ENCODE data around the gene MKI67.
A peak's percentile ranks its signal among the peaks of the same experiment; 100 is the strongest.
"Not testable (repeated sequence)": the region's sequence is repeated elsewhere in the genome, so short reads cannot be mapped to it uniquely, and the experiment has no call there.

MKI67 gene

GRCh38 chr10:128125944-128126764 is at the start of gene MKI67:
MKI67 (minus strand) TSS chr10:128126423; CDS start chr10:128125667, 756 bp downstream.
- peak; percentile 83 for DNase-seq

GRCh38 chr10:128174581-128175559 is 48.6 kb upstream of the MKI67 start:
- no peak for DNase-seq

GRCh38 chr10:128173386-128173785 is 47.2 kb upstream of the MKI67 start:
- no peak for DNase-seq

- DNase-seq, result no peak
These were observed 46.5 kb upstream of the MKI67 start for GRCh38 chr10:128172756-128173155.

- DNase-seq, result no peak
These were observed 43.7 kb upstream of the MKI67 start for GRCh38 chr10:128169811-128170379.

GRCh38 chr10:128167926-128168520 is 41.8 kb upstream of the MKI67 start:
- DNase-seq, result no peak

- not testable (repeated sequence) for DNase-seq
These were observed 40.9 kb upstream of the MKI67 start for GRCh38 chr10:128167123-128167522.

GRCh38 chr10:128166151-128166550 is 39.9 kb upstream of the MKI67 start:
- DNase-seq, result no peak

GRCh38 chr10:128165536-128165935 is 39.3 kb upstream of the MKI67 start:
- no peak for DNase-seq

GRCh38 chr10:128163701-128164100 is 37.5 kb upstream of the MKI67 start:
- no peak for DNase-seq

- DNase-seq, result no peak
These were observed 34.8 kb upstream of the MKI67 start for GRCh38 chr10:128161031-128161430.

GRCh38 chr10:128160297-128160711 is 34.1 kb upstream of the MKI67 start:
- no peak for DNase-seq

GRCh38 chr10:128158021-128158795 is 32.0 kb upstream of the MKI67 start:
- DNase-seq, result no peak

- DNase-seq, result no peak
These were observed 31.0 kb upstream of the MKI67 start for GRCh38 chr10:128156999-128157755.

GRCh38 chr10:128152741-128153580 is 26.7 kb upstream of the MKI67 start:
- no peak for DNase-seq

GRCh38 chr10:128151031-128151430 is 24.8 kb upstream of the MKI67 start:
- no peak for DNase-seq

GRCh38 chr10:128150561-128150960 is 24.3 kb upstream of the MKI67 start:
- DNase-seq, result no peak

GRCh38 chr10:128150045-128150493 is 23.8 kb upstream of the MKI67 start:
- DNase-seq, result peak; percentile 65

- DNase-seq, result no peak
These were observed 23.2 kb upstream of the MKI67 start for GRCh38 chr10:128149267-128150014.

Measured in activated effector memory CD4-positive, alpha-beta T cell treated with Interleukin-2 at 50 U/mL for 16 hours (primary cell).